Measurements from ENCODE around the gene FOXL3.

Gene FOXL3

DNA sequence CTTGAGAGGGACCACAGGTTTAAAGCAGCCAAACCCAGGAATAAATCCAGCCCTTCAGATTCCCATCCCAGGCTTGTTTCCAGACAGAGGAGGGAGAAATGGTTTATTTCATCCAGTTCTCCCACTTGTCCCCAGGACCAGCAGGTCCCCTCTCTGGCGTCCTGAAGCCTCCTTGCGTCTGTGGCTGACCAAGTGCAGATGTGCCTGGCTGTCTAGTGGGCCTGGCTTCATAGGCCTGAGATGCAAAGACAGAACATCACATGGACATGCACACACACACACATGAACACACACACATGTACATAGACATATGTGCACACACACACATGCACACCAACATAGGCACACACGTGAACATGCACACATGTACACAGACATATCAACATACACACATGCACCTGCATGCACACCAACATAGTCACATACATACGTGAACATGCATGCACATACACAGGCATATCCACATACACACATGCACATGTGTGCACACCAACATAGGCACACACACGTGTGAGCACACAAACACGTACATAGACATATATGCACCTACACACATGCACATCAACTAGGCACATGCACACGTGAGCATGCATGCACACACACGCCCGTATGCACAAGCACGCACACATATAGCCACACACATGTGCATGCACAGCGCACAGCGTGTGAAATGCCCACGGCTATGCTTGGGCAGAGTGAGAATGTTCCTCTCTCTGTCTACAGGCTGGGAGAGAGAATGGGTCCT is 10.7 kb downstream of the FOXL3 start:
- DNase-seq (ENCODE audit: low read depth in 2 of 3, low spot score in 2 of 3) = no peak

DNA sequence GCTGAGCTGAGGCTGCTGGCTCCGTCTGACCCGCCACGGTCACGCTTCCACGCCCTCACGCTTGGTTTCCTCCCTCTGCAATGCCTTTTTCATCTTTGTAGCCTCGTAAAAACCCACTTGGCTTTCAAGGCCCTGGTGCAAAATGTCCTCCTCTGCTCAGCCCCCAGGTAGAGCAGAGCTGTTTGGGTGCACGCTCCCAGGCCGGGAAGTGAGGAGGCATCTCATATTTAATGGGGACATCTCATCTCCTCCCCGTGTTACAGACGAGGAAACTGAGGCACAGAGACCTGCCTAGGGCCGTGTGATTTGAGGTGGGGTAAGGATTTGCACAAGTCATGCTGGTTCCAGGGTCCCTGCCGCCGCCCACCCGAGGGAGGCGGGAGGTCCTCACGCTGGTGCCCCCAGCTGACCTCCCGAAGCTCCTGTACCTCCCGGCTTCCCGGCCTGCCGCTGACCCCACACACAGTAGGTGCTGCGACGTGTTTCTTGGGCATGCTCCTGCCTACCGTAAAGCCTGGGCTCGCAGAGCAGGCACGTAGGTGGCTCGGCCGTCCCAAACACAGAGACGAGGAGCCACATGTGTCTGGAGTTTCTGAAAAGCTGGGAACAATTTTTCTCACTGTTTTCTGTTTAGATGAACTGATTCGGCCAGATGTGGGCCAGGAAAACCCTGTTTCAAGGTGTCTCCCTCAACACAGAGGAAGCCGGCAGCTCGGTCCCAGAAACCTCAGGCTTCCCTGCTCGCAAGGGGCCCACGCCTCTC is 11.5 kb downstream of the FOXL3 start:
- DNase-seq (ENCODE audit: low read depth in 2 of 3, low spot score in 2 of 3) = no peak

DNA sequence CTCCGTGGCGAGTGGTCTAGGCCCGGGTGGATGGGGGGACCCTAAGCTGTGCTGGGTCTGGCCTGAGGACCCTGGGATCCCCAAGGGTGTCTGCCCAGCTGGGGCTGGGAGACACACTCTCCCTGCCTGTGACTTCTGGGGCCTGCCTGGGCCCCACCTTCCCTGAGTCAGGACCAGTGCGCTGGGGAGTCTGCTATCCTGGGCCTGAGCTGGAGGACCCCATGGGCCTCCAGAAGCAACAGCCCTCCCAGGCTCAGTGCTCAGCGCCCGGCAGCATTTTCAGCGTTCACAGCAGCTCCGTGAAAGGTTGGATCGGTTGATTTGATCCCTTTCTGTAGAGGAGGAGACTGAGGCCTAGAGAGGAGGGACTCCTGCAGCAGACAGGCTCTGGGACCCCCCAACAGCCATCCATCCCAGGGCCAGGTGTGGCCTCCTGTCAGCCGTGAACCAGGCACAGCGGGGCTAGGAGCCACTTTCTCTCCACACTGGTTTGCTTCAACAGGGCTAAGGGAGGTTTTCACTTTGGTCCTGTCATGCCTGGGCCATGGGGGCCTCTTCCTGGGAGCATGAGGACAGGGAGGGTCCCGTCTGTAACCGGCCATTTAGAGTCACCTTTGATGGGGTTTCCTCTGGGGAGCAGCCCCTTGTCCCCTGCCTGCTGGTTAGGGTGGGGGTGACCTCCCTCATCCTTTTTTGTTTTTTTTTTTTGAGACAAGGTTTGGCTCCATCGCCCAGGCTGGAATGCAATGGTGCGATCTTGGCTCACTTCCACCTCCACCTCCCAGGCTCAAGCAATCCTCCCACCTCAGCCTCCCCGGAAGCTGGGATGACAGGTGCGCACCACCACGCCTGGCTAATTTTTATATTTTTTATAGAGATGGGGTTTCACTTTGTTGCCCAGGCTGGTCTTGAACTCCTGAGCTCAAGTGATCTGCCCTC is 12.4 kb downstream of the FOXL3 start:
- no peak for DNase-seq (ENCODE audit: low read depth in 2 of 3, low spot score in 2 of 3)

DNA sequence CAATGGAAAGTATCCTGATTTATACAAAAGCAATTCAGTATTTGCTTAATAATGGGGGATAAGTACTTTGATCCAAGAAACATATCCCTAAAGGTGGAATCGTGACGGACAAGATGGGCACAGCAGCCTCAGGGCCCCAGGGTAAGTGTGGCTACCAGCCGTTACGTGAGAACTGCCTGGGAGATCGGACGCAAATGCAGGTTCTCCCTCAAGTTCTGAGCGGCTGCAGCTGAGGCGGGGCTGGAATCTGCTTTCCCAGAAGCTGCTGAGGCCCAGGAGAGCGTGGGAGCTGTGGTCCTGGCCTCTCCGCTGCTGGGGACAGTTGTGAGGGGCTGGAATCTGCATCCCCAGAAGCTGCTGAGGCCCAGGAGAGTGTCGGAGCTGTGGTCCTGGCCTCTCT is 13.5 kb downstream of the FOXL3 start:
- no peak for DNase-seq (ENCODE audit: low read depth in 2 of 3, low spot score in 2 of 3)

DNA sequence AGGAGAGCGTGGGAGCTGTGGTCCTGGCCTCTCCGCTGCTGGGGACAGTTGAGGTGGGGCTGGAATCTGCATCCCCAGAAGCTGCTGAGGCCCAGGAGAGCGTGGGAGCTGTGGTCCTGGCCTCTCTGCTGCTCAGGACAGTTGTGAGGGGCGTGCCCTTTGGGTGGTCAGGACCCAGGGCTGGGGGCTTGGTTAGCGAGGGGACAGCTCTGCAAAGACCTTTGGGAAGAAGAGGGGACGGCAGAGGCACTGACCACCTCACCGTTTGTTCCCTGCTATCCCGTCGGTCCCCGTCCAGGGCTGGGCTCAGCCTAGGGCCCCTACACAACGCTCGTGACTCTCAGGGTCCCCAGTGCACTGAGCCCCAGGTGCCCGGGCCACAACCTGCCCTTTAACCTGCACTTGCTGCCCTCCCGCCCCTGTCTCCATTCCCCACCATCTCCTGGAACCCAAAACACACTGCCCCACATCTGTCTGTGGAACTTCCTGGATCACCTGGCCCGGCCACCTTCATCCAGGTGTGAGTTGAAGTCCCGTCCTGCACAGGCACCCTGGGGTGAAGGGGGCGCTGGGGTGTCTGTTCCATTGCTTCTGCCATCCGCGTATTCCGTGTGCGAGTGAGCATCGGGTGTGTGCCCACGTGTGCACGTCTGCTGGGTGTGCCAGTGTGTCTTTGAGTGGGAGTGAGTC is 14.1 kb downstream of the FOXL3 start:
- no peak for DNase-seq (ENCODE audit: low read depth in 2 of 3, low spot score in 2 of 3)

DNA sequence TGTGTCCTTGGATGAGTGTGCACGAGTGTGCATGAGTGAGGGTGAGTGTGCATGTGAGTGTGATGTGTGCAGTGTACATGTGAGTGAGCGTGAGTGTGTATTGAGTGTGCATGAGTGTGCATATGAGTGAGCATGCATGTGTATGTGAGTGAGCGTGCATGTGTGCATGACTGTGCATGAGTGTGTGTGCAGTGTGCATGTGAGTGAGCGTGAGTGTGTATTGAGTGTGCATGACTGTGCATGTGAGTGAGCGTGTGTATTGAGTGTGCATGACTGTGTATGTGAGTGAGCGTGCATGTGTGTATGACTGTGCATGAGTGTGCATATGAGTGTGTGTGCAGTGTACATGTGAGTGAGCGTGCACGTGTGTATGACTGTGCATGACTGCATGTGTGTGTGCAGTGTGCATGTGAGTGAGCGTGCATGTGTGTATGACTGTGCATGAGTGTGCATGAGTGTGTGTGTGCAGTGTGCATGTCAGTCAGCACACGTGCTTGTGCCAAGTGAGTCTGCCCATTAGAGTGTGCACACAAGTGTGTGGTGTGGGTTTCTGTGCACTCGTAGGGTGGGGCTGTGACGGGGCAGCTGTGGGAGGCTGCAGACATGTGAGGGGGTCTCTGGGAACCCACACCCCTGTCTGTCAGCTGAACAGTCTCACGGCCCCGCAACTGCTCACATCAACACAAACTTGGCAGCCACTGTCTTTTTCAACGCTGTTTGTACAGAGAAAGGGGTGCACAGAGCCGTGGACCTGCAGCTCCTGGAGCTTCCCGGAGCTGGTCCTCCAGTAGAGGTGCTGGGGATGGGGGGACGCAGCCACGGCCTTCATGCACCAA is 14.8 kb downstream of the FOXL3 start:
- DNase-seq (ENCODE audit: low read depth in 2 of 3, low spot score in 2 of 3) = no peak

DNA sequence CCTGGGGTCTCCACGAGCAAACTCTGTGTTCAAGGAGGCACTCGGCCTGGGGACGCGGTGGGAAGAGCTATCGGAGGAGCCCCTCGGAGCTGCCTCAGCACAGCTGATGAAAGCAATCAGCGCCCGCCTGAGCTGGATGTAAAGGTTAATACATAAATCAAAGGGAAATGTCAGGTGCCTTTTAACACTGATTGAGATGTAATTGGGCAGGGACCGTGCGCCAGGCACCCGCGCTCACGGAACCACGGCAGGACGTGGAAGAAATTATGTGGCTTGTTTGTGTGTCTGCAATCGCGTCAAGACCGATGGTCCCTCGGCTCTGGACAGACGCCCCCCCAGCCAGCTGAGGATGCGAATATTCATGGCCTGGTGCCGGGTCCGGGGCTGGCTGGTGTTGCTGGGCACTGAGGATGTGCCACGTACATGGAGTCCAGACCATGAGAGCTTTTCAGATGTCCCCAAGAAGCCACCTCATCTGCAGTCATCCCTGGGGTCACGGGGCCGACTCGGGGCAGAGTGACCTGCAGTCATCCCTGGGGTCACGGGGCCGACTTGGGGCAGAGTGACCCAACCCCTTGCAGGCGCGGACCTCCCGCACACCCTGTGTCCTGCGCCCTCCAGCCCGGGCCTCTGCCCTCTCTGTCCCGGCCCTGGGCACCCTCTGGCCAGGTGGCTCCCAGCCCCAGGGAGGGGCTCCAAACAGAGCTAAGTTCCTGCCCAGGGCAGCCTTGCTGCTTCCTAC is 15.6 kb downstream of the FOXL3 start:
- no peak for DNase-seq (ENCODE audit: low read depth in 2 of 3, low spot score in 2 of 3)

DNA sequence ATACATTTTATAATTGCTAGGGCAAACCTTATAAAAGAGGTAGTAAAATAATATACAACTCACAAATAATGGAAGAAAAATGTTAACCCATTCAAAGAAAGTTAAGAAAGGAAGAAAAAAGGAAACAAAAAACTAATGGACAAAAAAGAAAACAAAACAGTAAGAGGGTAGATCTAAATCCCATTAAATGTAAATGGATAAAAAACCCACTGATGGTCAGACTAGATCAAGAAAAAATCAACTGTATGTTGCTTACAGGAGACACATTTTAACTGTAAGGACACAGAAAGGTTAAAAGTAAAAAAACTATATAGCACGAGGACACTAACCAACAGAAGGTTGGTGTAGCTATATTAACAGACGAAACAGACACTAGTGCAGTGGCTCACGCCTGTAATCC is 18.0 kb downstream of the FOXL3 start:
- DNase-seq (ENCODE audit: low read depth in 2 of 3, low spot score in 2 of 3) = no peak

DNA sequence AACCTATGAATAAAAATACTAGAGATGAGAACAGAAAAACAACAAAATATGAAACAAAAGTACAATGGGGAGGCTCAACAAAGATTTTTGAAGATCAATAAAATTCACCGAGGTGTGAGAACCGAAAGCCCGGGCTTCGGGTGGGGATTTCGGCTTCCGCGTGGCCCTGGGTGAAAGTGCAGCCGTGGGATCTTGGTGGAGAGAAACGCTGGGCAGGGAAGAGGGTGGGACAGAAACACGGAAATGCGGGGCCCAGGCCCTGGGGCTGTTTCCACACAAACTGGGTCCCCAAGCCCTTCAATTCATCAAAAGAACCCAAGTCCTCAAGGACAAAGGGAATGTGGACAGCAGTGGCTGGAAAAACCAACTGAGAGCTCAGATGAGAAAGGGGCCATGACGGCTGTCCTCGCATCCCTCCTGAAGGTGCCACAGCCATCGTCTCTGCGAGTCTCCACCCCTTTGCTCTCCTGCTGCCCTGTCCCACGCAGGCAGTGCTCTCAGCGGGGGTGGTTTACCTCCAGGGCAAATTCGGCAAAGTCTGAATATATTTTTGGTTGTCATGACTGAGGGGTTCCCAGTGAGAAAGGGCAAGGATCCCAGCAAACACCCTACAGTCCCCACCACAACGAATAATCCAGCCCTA is 19.7 kb downstream of the FOXL3 start:
- DNase-seq (ENCODE audit: low read depth in 2 of 3, low spot score in 2 of 3) = no peak

DNA sequence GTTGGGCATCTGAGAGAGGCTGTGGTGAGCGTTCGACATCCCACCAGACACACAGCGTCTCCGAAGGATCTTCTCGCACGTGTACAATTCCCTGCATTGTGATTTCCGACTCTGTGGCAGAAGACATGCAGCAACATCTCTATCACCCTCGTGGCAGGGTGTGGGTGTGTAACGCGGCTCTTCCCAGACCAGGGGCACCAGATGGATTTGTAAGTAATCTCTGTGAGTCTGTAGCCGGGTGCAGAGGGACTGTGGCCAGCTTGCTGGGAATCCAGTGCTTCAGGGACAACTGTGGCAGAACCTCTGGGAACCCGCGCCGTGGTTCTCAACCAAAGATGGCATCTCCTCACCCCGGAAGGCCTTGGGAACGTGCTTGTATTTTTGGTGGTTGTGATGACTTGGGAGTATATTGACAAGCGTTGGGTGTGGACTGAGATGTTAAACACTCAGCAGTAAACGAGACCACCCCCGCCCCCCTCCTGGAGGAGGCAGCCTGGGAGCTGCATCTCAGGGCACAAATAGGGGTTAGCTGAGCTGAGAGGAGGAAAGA is 21.2 kb downstream of the FOXL3 start:
- no peak for DNase-seq (ENCODE audit: low read depth in 2 of 3, low spot score in 2 of 3)

DNA sequence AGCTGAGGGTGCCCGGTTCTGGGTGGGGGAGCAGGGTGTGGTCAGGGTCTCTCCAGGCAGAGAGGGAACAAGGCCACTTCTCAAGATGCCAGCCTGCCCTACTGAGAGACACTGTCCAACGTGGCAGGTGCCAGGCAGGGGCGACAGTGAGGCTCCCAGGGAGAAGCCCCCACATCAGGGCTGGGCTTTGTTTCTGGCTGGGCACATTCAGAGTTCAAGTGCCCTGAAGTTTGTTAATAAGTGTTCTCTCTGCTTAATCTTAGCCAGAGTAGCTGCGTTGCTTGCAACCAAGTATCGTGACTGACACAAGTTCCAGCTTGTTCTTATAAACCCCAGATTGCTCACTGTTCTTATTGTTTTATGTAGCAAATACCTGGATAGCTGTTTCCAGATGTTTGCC is 21.8 kb downstream of the FOXL3 start:
- DNase-seq (ENCODE audit: low read depth in 2 of 3, low spot score in 2 of 3) = no peak

DNA sequence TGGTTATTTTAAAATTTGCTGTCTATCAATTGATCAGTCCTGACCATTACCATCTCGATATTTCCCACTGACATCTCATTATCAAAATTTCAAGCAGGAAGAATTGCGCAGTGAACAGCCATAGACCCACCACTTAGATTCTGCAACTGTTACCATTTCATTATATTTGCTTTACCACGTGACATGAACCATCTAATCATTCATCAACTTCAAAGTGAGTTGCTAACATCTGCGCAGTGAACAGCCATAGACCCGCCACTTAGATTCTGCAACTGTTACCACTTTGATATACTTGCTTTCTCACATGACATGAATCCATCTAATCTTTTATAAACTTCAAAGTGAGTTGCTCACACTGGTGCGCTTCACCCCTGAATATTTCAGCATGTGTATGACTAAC is 22.5 kb downstream of the FOXL3 start:
- DNase-seq (ENCODE audit: low read depth in 2 of 3, low spot score in 2 of 3) = no peak

DNA sequence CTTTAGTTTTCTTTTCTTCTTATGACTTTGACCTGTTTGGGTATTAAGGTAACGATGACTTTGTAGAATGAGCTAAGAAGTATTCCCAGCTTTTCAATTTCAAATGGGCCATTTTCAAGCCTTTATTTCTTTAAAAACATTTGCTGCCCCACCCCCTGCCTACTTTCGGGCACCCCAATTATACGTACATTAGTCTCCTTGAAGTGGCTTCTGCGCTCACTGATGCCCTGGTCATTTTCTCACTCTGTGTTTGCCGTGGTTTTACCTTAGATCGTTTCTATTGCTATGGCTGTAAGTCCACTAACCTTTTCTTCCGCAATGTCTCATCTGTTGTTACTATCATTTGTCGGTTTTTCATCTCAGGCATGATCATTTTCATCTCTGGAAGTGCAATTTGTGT is 24.9 kb downstream of the FOXL3 start:
- no peak for DNase-seq (ENCODE audit: low read depth in 2 of 3, low spot score in 2 of 3)

DNA sequence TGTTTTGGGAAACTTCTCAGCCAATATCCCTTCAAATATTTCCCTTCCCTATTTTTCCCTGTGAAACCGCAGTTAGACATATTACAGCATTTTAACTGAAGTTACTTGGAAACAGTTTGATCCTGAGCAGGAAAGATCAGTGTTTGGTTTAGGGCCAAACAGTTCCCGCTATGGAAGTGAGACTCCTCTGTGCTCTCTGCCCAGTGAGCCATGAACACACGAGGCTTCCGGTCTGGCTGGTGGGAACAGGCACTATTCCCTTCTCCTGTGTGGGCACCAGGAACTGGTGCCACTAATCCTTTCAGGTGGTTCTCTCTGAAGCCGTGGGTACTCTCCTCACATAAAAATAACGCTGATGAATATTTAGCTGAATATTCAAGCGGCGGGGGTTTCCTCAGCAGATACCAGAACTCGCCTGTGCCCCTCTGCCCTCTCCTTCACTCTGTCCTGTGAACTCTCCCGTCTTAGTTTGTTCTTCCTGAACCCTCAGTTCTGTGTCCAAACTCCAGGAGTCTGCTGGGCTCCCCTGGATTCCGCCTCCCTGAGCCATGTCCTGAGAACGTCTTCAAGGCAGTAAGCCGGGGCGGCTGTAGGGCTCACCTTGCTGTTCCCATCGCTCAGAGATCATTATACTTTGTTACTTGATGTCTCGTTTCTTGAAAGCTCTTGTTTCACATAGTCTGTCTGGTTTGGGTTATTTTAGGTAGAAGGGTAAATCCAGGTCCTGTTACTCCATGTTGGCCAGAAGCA is 25.7 kb downstream of the FOXL3 start:
- no peak for DNase-seq (ENCODE audit: low read depth in 2 of 3, low spot score in 2 of 3)

DNA sequence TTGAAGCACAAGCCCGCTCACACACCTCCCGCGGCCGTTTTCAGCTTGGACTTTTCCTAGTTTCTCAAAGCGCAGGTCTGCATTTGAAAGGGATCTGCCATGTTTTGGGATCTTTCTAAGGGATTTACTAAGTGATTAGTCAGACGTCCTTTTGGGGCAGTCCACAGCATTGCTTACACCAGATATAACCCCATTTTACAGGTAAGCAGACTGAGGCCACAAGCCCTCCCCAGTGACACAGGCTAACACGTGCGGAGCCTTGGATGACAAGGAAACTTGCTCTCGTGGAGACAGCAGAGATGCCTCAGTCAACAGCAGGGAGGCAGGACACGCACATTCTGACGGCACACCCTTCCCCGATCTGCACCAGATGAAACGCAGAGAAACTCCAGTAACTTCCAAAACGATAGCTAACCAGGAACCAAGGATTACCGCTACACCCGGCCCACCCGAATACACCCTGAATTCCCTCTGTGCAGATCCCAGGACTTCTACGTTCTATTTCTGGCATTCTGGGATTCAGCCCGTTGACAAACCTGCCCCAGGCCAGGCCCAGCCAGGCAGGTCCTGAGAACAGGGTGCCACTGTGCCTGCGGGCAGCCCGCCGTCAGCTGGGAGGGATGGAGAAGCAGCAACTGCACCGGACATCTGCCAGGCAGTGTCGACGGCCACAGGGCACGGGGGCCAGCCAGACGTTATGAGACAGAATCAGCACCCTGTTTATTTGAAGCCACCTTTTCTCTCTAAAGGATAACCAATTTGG is 27.9 kb downstream of the FOXL3 start:
- DNase-seq (ENCODE audit: low read depth in 2 of 3, low spot score in 2 of 3) = no peak

DNA sequence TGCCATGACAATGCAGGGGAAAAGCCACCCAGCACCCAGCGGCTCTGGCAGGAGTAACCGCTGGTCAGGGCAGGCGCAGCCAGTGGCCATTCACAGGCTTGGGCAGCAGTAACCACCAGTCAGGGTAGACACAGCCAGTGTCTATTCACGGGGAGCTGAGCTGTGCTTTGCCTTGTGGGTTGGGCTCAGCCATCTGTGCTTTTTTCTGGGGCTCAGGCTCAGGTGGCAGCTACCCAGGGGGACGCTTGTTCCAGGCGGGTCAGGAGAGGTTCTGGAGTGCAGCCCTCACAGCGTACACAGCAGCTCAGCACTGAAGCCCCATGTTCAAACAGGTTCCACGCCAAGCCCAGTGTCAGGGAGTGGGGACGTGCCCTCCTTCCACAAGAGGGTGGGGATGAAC is 28.5 kb downstream of the FOXL3 start:
- no peak for DNase-seq (ENCODE audit: low read depth in 2 of 3, low spot score in 2 of 3)

Measured in activated CD8-positive, alpha-beta memory T cell treated with anti-CD3 and anti-CD28 coated beads for 48 hours (primary cell).